HG03060 (cell line): ENCODE results near the gene XRCC6.
"Not testable (repeated sequence)": the region's sequence is repeated elsewhere in the genome, so short reads cannot be mapped to it uniquely, and the experiment has no call there.

Experiments used
- ATAC-seq: cut with Tn5 transposase; IDR thresholded peaks from one replicate; pipeline ENCODE4 v1.9.1; 2021; ENCODE audit warnings: low read depth, moderate number of reproducible peaks; ENCODE audit not compliant: unreplicated experiment

XRCC6 gene

GRCh38 chr22:41648432-41648831 is 27.3 kb downstream of the XRCC6 start:
- ATAC-seq = no peak

- ATAC-seq = no peak
These were observed 29.1 kb downstream of the XRCC6 start for GRCh38 chr22:41650229-41650628.

GRCh38 chr22:41650821-41651220 is 29.7 kb downstream of the XRCC6 start:
- no peak for ATAC-seq

- no peak for ATAC-seq
These were observed 33.2 kb downstream of the XRCC6 start for GRCh38 chr22:41654322-41654721.

- no peak for ATAC-seq
These were observed 35.5 kb downstream of the XRCC6 start for GRCh38 chr22:41656556-41656955.

- ATAC-seq = no peak
These were observed 36.6 kb downstream of the XRCC6 start for GRCh38 chr22:41657709-41658108.

GRCh38 chr22:41658869-41659268 is 37.8 kb downstream of the XRCC6 start:
- no peak for ATAC-seq

- ATAC-seq = no peak
These were observed 38.8 kb downstream of the XRCC6 start for GRCh38 chr22:41659941-41660340.

GRCh38 chr22:41660416-41660815 is 39.3 kb downstream of the XRCC6 start:
- no peak for ATAC-seq

- no peak for ATAC-seq
These were observed 40.0 kb downstream of the XRCC6 start for GRCh38 chr22:41661088-41661487.

- no peak for ATAC-seq
These were observed 40.6 kb downstream of the XRCC6 start for GRCh38 chr22:41661713-41662112.

- ATAC-seq = not testable (repeated sequence)
These were observed 42.5 kb downstream of the XRCC6 start for GRCh38 chr22:41663594-41663993.

- ATAC-seq = no peak
These were observed 43.4 kb downstream of the XRCC6 start for GRCh38 chr22:41664490-41664889.

GRCh38 chr22:41664951-41665350 is 43.9 kb downstream of the XRCC6 start:
- ATAC-seq = no peak

- ATAC-seq = no peak
These were observed 48.1 kb downstream of the XRCC6 start for GRCh38 chr22:41668971-41669911.

GRCh38 chr22:41672096-41672495 is 51.0 kb downstream of the XRCC6 start:
- ATAC-seq = not testable (repeated sequence)

GRCh38 chr22:41672780-41673509 is 51.9 kb downstream of the XRCC6 start:
- no peak for ATAC-seq

GRCh38 chr22:41674846-41675340 is 53.8 kb downstream of the XRCC6 start:
- ATAC-seq = no peak

- no peak for ATAC-seq
These were observed 55.0 kb downstream of the XRCC6 start for GRCh38 chr22:41676134-41676533.

- no peak for ATAC-seq
These were observed 60.5 kb downstream of the XRCC6 start for GRCh38 chr22:41681616-41682015.

GRCh38 chr22:41682033-41682807 is 61.1 kb downstream of the XRCC6 start:
- ATAC-seq = no peak
